Heart left ventricle (tissue), 16 donors: ENCODE data around the gene PLA2G3. TPM values are rescaled to one million over a fixed set of nuclear protein-coding genes. Genes with fewer than 3 reads are reported as not detected.

Experiments
- ATAC-seq, 4 donors: fragments of 200-7000 bp; cut with Tn5 transposase; one replicate each; pipeline ENCODE4 v1.9.1; 2020 to 2022; ENCODE audit warnings: moderate library complexity in 4 of 4, mild to moderate bottlenecking in 3 of 4, moderate number of reproducible peaks in 1 of 4
- DNase-seq, 5 donors: peaks; one replicate each; pipeline ENCODE4 v3.0.0-alpha.2; 2020
- H3K27ac ChIP-seq, 12 donors: fragments of 200-600 bp; sonication (generic) in 4 of 12; one replicate each; pipeline versions ENCODE4 v1.5.0 to v1.8.0; 2016 to 2022; ENCODE audit warnings: mild to moderate bottlenecking in 2 of 12
- H3K27me3 ChIP-seq, 9 donors: fragments of 200-600 bp; sonication (generic) in 2 of 9; one replicate each; pipeline versions ENCODE4 v1.5.1 to v1.8.0; 2016 to 2022; ENCODE audit warnings: mild to moderate bottlenecking in 3 of 9
- H3K36me3 ChIP-seq, 9 donors: fragments of 200-600 bp; sonication (generic) in 2 of 9; one replicate each; pipeline versions ENCODE4 v1.5.0 to v1.8.0; 2018 to 2022; ENCODE audit warnings: mild to moderate bottlenecking in 2 of 9
- H3K4me1 ChIP-seq, 12 donors: fragments of 200-600 bp; sonication (generic) in 4 of 12; one replicate each; pipeline versions ENCODE4 v1.5.0 to v1.8.0; 2016 to 2022; ENCODE audit warnings: mild to moderate bottlenecking in 3 of 12
- H3K4me3 ChIP-seq, 12 donors: fragments of 200-600 bp; sonication (generic) in 4 of 12; one replicate each; pipeline versions ENCODE4 v1.5.0 to v1.8.0; 2017 to 2022; ENCODE audit warnings: mild to moderate bottlenecking in 9 of 12, moderate library complexity in 4 of 12
- H3K9me3 ChIP-seq, 12 donors: fragments of 200-600 bp; sonication (generic) in 4 of 12; one replicate each; pipeline versions ENCODE4 v1.5.0 to v1.8.0; 2016 to 2022; ENCODE audit warnings: mild to moderate bottlenecking in 1 of 12
- POLR2A ChIP-seq, 2 donors: fragments of 450-650 bp; IDR thresholded peaks; one replicate each; pipeline ENCODE4 v1.6.1; 2017; ENCODE audit warnings: antibody characterized with exemption in 2 of 2, mild to moderate bottlenecking in 2 of 2, moderate library complexity in 2 of 2
- WGBS, 4 donors: extraction: QIAGEN DNeasy Blood & Tissue Kit in 2 of 4; methylation state at CpG; one replicate each; pipeline versions ENCODE4 v1.1.5 to v1.1.7; 2013 to 2018; 5-methylcytosine and 5-hydroxymethylcytosine counted together
- intact Hi-C, 10 donors: fragments of 100-400 bp; cut with DNase I; formaldehyde crosslinking; loops; one replicate each; pipeline versions ENCODE4 v1.11.1 to v1.14.2; 2022
- polyA plus RNA-seq, 2 donors: library from polyadenylated mRNA; stranded (reverse); fragments of 200-250 nt; gene quantifications; one replicate each; pipeline ENCODE4 v1.2.3, GENCODE V29; 2013
- total RNA-seq, 9 donors: library from RNA; depleted of rRNA in 2 of 9; stranded (reverse); fragments of >200 nt in 2 of 9; fragmentation: NEBNext Ultra II Directional in 3 of 9; extraction: Animal tissue kit (Norgen Biotek cat#: 25700) in 3 of 9; gene quantifications; one replicate each; pipeline versions ENCODE4 v1.1.0 to v1.2.4, GENCODE V29; 2016 to 2023
- TF ChIP-seq, protein P1 (sequence below), 12 donors: fragments of 200-600 bp; sonication (generic) in 4 of 12; IDR thresholded peaks; one replicate each; pipeline versions ENCODE4 v1.5.0 to v1.8.0; 2018 to 2022; ENCODE audit warnings: antibody characterized with exemption in 12 of 12, mild to moderate bottlenecking in 5 of 12
- donor health status: ischemic (EF 13 %, LVEDD 7.1; RV severe dilation, severe dysfunction).
- donor health status: healthy with polysubstance abuse.
- donor health status: DM: no; HTN: yes; CAD: no.
- donor health status: DM: no; HTN: no; CAD: no.
- donor health status: ischemic (EF 25% LVEDD 6.9; RV normal size, moderate dysfunction).
- donor health status: ischemic (EF 25% LVEDD 5.7; RV mildly dilated, moderate dysfunction).
- donor health status: healthy.
- donor health status: DM: yes; HTN: yes; CAD: no.
- donor health status: ischemic (EF 35%, LVEDD 5.7; RV mildly dilated, moderate dysfunction).
- donor health status: nonischemic (EF 11% LVEDD 7.7; RV severe dilation, severe dysfunction).
- donor health status: DM: yes; HTN: yes; CAD: no.
- donor health status: PGD.
- donor health status: ischemic (EF 29% LVEDD 5.4; RV normal size, mild dysfunction).
- donor health status: nonischemic (EF 23%, LVEDD 6.1; RV moderate dilation, normal function).

PLA2G3 gene
- total and polyA plus RNA-seq, 11 donors: not detected

DNA sequence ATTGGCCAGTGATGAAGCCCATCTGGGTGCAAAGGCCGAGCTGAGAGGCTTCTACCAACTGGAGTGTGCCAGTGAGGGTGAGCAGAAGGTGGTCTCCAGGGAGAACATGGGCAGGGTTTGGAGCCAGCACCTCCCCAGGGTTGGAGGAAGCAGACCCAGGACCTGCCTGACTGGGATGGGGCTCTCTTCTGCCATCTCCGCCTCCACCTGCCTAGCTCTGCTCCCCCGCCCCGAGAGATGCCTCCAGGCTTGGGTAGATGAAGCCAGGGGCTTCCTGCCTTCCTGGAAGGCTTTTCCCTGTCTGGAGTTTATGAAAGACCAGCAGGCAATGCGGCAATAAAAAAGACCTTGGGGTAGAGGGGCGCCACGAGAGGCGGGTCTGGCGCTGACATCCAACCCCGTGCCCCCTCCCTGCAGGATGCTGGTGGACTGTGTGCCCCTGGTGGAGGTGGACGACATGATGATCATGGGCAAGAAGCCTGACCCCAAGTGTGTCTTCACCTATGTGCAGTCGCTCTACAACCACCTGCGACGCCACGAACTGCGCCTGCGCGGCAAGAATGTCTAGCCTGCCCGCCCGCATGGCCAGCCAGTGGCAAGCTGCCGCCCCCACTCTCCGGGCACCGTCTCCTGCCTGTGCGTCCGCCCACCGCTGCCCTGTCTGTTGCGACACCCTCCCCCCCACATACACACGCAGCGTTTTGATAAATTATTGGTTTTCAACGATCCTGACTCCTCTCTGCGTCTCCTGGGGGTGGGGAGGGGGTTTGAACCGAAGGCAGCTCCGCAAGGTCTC is 36.2 kb downstream of the PLA2G3 start:
- H3K27me3 ChIP-seq: no peaks in the 10 kb centered on the region
- H3K27ac ChIP-seq: peak overlapping the region in 4 of 12 donors; percentile 5 to 99 (median 42)
- H3K4me1 ChIP-seq: peaks cover 0 to 58% (median 24%) of the 10 kb centered on the region in 12 donors
- H3K36me3 ChIP-seq: peaks cover 0 to 64% (median 59%) of the 10 kb centered on the region in 9 donors
- intact Hi-C loops: loop anchor here in 4 of 10 donors (5.0 to 10.0 kb wide), 3 partner anchors 131 to 171 kb away; no protein-coding TSS in a partner anchor
- WGBS, 4 donors: 71 to 82% (median 78%) methylated on average over 33 of the region's 33 CpGs
- H3K9me3 ChIP-seq: no peaks in the 10 kb centered on the region
- ATAC-seq (no peak), DNase-seq (peak in 4 of 5 donors; percentile 16 to 77 (median 38))
- no peak for TF ChIP-seq POLR2A (IDR thresholded peaks at IDR 0.05)
- TF ChIP-seq, protein P1, sequence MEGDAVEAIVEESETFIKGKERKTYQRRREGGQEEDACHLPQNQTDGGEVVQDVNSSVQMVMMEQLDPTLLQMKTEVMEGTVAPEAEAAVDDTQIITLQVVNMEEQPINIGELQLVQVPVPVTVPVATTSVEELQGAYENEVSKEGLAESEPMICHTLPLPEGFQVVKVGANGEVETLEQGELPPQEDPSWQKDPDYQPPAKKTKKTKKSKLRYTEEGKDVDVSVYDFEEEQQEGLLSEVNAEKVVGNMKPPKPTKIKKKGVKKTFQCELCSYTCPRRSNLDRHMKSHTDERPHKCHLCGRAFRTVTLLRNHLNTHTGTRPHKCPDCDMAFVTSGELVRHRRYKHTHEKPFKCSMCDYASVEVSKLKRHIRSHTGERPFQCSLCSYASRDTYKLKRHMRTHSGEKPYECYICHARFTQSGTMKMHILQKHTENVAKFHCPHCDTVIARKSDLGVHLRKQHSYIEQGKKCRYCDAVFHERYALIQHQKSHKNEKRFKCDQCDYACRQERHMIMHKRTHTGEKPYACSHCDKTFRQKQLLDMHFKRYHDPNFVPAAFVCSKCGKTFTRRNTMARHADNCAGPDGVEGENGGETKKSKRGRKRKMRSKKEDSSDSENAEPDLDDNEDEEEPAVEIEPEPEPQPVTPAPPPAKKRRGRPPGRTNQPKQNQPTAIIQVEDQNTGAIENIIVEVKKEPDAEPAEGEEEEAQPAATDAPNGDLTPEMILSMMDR (IDR thresholded peaks at IDR 0.05): no peak
- H3K4me3 ChIP-seq: no peak overlapping the region

DNA sequence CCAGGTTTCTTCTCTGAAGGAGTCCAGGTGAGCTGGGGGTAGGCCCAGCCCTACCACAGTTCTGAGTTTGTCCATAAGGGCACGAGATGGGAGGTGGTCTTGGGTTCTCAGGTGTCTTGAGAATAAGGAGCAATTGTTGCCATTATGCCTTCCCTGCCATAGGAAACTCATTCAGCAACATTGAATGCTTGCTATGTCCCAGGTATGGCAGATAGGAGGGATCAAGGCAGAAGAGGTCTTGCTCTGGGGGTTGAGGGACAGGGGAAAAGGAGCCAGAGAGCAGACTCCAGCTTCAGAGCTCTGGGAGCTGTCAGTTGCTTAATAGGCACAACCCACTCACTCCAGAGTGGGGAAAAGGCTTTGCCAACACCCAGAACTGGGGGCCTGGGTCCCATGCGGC is 37.2 kb downstream of the PLA2G3 start:
- H3K27me3 ChIP-seq: no peaks in the 10 kb centered on the region
- H3K36me3 ChIP-seq: peaks cover 0 to 73% (median 69%) of the 10 kb centered on the region in 9 donors
- intact Hi-C loops: loop anchor here in 4 of 10 donors (5.0 to 10.0 kb wide), 3 partner anchors 132 to 172 kb away; no protein-coding TSS in a partner anchor
- no peak for DNase-seq
- no peaks in the 10 kb centered on the region for H3K9me3 ChIP-seq
- peaks cover 0 to 65% (median 27%) of the 10 kb centered on the region in 12 donors for H3K4me1 ChIP-seq
- WGBS, 4 donors: 85 to 90% (median 87%) methylated on average over 2 of the region's 2 CpGs
- H3K27ac ChIP-seq: peak overlapping the region in 10 of 12 donors; percentile 11 to 99 (median 44)
- no peak overlapping the region for H3K4me3 ChIP-seq
- TF ChIP-seq, protein P1 (IDR thresholded peaks at IDR 0.05): no peak
- no peak for TF ChIP-seq POLR2A (IDR thresholded peaks at IDR 0.05)
- no peak for ATAC-seq

DNA sequence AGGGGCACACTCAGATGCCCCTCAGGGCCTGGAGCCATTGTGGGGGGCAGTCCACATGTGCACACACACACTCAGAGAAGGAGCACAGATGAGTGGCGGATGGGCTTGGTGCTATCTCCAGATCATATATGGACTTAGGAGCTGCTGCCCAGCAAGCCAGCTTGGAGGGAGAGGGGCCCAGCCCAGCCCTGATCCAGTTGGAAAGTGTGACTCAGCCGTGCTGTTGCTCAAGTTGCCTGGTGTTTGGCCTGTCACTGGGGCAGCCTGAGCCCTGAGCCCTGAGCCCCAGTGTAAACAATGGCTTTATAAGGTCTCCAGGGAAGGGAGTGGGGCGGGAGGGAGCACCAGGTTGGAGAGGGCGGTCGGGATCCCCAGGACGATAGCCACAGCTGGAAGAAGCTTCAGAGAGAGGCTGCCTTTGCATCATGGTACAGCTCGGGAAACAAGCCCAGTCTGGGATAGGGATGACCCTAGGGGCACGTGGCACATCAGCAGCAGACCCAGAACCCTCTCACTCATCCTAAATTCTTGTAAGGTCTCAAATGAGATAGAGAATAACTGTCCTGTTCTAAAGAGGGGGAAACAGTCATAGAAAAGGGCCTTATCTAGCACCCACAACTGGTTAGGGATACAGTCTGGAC is 37.7 kb downstream of the PLA2G3 start:
- 58 to 65% (median 63%) methylated on average over 8 of the region's 8 CpGs for WGBS, 4 donors
- intact Hi-C loops: loop anchor here in 4 of 10 donors (5.0 to 10.0 kb wide), 3 partner anchors 132 to 172 kb away; no protein-coding TSS in a partner anchor
- Histone ChIP-seq H3K9me3 (no peaks in the 10 kb centered on the region), H3K4me1 (peaks cover 0 to 65% (median 23%) of the 10 kb centered on the region in 12 donors), H3K36me3 (peaks cover 0 to 79% (median 74%) of the 10 kb centered on the region in 9 donors), H3K4me3 (no peak overlapping the region), H3K27me3 (no peaks in the 10 kb centered on the region), H3K27ac (peak overlapping the region in 10 of 12 donors; percentile 11 to 99 (median 44))
- peak in 3 of 5 donors; percentile 79 to 90 (median 81) for DNase-seq
- peak; percentile 22 to 73 (median 52) for ATAC-seq
- TF ChIP-seq, protein P1 (IDR thresholded peaks at IDR 0.05): no peak
- no peak for TF ChIP-seq POLR2A (IDR thresholded peaks at IDR 0.05)
